Measurements from ENCODE around the gene ADCY1. TPM values are rescaled to one million over a fixed set of nuclear protein-coding genes. Genes with fewer than 3 reads are reported as not detected.

ADCY1 gene
- total and polyA plus RNA-seq, 7 experiments from 2014 or later = 0.01 to 5.1 (median 0.01) TPM; not detected in 4

DNA sequence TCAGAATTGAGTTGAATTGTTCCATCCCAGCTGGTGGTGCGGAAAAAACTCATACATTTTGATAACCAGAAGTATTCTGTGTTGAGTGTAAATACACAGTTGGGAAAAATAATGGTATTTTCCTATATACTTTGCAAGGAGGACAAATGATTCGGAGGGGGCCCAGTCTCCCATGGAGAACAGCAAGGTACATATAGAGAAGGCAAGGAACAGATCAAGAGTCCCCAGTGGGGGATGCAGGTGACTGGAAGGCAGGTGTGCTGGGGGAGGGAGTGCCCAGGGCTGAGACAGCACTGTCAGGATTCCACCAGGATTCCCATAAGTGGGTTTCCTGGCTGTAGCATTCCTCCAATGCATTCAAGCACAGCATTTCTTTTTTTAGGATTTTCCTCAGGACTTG is 10.8 kb upstream of the ADCY1 start:
- intact Hi-C loops (cut with micrococcal nuclease) = no loop called here
- Mint-ChIP-seq H3K4me1 (no peaks in the 10 kb centered on the region), H3K9me3 (peaks cover 2 to 29% (median 7%) of the 10 kb centered on the region in 11 donors), H3K27ac (no peak overlapping the region), H3K27me3 (peaks cover 0 to 29% (median 11%) of the 10 kb centered on the region in 5 donors), H3K4me3 (no peak overlapping the region), H3K36me3 (peaks cover 0 to 5% (median 0%) of the 10 kb centered on the region in 5 donors)
- H3K9me3 ChIP-seq (ENCODE audit: control insufficient read depth in 2 of 3, low read length in 3 of 3) = no peaks in the 10 kb centered on the region
- H3K27me3 ChIP-seq (ENCODE audit: control insufficient read depth in 2 of 2, insufficient read depth in 2 of 2, low read length in 2 of 2) = no peaks in the 10 kb centered on the region
- ChIA-PET POLR2A (no interaction called here), CTCF (no interaction called here)
- no peaks in the 10 kb centered on the region for H3K4me1 ChIP-seq (ENCODE audit: control insufficient read depth in 2 of 2, insufficient read depth in 2 of 2, low read length in 2 of 2)
- ATAC-seq (no peak), DNase-seq (no peak)
- H3K27ac ChIP-seq (ENCODE audit: low read depth, low read length) = no peak overlapping the region
- no peak overlapping the region for H3K4me3 ChIP-seq (ENCODE audit: low read length)
- H3K36me3 ChIP-seq (ENCODE audit: control insufficient read depth in 2 of 3, insufficient read depth in 3 of 3, low read length in 3 of 3) = no peaks in the 10 kb centered on the region

DNA sequence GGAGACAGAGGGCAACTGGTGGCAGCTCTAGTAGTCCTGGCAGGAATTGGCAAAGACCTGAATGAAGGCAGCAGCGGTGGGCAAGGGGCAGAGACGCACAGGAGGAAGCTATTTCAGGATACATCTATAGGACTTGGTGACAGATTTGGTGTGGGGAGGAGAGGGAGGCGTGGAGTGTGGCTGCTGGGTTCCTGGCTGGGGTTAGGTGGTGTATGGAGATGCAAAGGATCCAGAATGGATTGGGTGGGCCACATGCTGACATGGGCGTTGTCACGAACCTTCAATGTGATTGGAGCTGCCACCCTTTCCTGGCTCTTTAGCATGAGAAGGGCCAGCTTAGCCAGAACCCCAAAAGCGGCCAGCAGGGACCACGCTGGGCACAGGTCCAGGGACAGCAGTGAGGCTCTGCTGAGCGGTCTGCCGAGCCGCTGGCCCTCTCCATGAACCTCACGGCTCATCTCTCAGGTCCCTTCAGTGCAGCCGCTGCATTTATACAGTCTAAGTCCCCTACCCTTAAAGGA is 10.2 kb upstream of the ADCY1 start:
- Mint-ChIP-seq H3K27me3 (peaks cover 0 to 29% (median 11%) of the 10 kb centered on the region in 5 donors), H3K27ac (no peak overlapping the region), H3K4me1 (no peaks in the 10 kb centered on the region), H3K9me3 (peaks cover 2 to 24% (median 7%) of the 10 kb centered on the region in 11 donors), H3K4me3 (no peak overlapping the region), H3K36me3 (peaks cover 0 to 5% (median 0%) of the 10 kb centered on the region in 5 donors)
- Histone ChIP-seq H3K36me3 (ENCODE audit: control insufficient read depth in 2 of 3, insufficient read depth in 3 of 3, low read length in 3 of 3) (no peaks in the 10 kb centered on the region), H3K27me3 (ENCODE audit: control insufficient read depth in 2 of 2, insufficient read depth in 2 of 2, low read length in 2 of 2) (no peaks in the 10 kb centered on the region), H3K4me3 (ENCODE audit: low read length) (no peak overlapping the region), H3K4me1 (ENCODE audit: control insufficient read depth in 2 of 2, insufficient read depth in 2 of 2, low read length in 2 of 2) (no peaks in the 10 kb centered on the region), H3K9me3 (ENCODE audit: control insufficient read depth in 2 of 3, low read length in 3 of 3) (no peaks in the 10 kb centered on the region), H3K27ac (ENCODE audit: low read depth, low read length) (no peak overlapping the region)
- no peak for DNase-seq
- ChIA-PET POLR2A (no interaction called here), CTCF (no interaction called here)
- no peak for ATAC-seq
- intact Hi-C loops (cut with micrococcal nuclease) = no loop called here

DNA sequence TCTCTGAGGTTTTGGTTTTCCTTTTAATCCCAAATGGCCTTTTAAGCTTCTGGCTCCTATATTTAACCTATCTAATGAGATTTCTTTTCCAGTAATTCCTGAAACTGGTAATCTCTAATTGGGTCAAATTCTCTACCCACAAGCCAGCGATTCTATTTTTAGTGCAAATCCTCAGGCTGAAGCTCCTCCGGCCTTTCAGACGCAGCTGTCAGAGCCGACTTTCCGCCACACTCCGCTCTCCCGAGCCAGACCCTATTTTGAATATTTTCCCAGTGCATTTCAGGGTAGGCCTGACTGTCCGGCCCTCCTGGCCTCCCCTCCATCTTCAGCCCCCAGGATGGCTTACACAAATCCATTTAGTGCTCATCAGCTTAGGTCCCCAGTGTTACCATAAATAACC is 9.7 kb upstream of the ADCY1 start:
- H3K4me1 ChIP-seq (ENCODE audit: control insufficient read depth in 2 of 2, insufficient read depth in 2 of 2, low read length in 2 of 2) = no peaks in the 10 kb centered on the region
- no peaks in the 10 kb centered on the region for H3K27me3 ChIP-seq (ENCODE audit: control insufficient read depth in 2 of 2, insufficient read depth in 2 of 2, low read length in 2 of 2)
- CTCF ChIA-PET = no interaction called here
- H3K9me3 ChIP-seq (ENCODE audit: control insufficient read depth in 2 of 3, low read length in 3 of 3) = no peaks in the 10 kb centered on the region
- Mint-ChIP-seq H3K9me3 (peaks cover 2 to 19% (median 6%) of the 10 kb centered on the region in 11 donors), H3K4me3 (no peak overlapping the region), H3K27me3 (peaks cover 0 to 29% (median 11%) of the 10 kb centered on the region in 5 donors), H3K36me3 (peaks cover 0 to 5% (median 0%) of the 10 kb centered on the region in 5 donors), H3K4me1 (no peaks in the 10 kb centered on the region), H3K27ac (no peak overlapping the region)
- ATAC-seq (no peak), DNase-seq (no peak)
- POLR2A ChIA-PET = no interaction called here
- H3K36me3 ChIP-seq (ENCODE audit: control insufficient read depth in 2 of 3, insufficient read depth in 3 of 3, low read length in 3 of 3) = no peaks in the 10 kb centered on the region
- H3K27ac ChIP-seq (ENCODE audit: low read depth, low read length) = no peak overlapping the region
- intact Hi-C loops (cut with micrococcal nuclease) = no loop called here
- H3K4me3 ChIP-seq (ENCODE audit: low read length) = no peak overlapping the region

DNA sequence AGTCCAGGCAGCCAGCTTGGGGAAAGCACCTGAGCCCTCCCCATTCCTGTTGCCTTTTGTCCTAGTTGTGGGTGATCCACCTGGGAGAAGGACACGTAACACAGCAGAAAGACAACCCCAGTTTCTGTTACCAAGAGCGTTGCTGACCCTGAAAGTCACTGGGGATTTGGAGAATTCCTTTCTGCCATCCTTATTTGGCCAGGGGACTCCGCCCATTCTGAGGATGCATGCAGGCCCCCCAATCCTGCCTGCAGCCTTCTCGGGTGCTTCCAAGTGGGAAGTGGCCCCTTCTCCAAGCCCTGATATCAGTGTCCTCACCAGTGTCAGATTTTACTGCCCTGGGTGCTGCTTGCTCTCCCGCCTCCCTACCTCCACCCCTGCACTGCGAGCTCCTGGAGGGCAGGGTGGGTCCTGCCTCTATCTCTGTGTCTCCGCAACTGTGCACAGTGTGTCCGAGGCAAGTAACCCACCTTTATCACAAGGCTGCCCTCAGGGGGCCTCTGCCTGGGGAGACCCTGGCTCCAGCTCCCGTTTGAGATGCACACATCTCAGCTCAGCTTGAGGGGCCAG is 9.2 kb upstream of the ADCY1 start:
- DNase-seq = no peak
- H3K27ac Mint-ChIP-seq = no peak overlapping the region
- Histone ChIP-seq H3K27ac (ENCODE audit: low read depth, low read length) (no peak overlapping the region), H3K9me3 (ENCODE audit: control insufficient read depth in 2 of 3, low read length in 3 of 3) (no peaks in the 10 kb centered on the region), H3K27me3 (ENCODE audit: control insufficient read depth in 2 of 2, insufficient read depth in 2 of 2, low read length in 2 of 2) (no peaks in the 10 kb centered on the region), H3K4me3 (ENCODE audit: low read length) (no peak overlapping the region), H3K36me3 (ENCODE audit: control insufficient read depth in 2 of 3, insufficient read depth in 3 of 3, low read length in 3 of 3) (no peaks in the 10 kb centered on the region), H3K4me1 (ENCODE audit: control insufficient read depth in 2 of 2, insufficient read depth in 2 of 2, low read length in 2 of 2) (no peaks in the 10 kb centered on the region)
- ChIA-PET POLR2A (no interaction called here), CTCF (no interaction called here)
- intact Hi-C loops (cut with micrococcal nuclease) = no loop called here
- no peak for ATAC-seq
- H3K27me3 Mint-ChIP-seq = peaks cover 0 to 31% (median 11%) of the 10 kb centered on the region in 5 donors
- peaks cover 1 to 15% (median 3%) of the 10 kb centered on the region in 11 donors for H3K9me3 Mint-ChIP-seq
- peaks cover 0 to 3% (median 0%) of the 10 kb centered on the region in 5 donors for H3K36me3 Mint-ChIP-seq
- H3K4me3 Mint-ChIP-seq = no peak overlapping the region
- no peaks in the 10 kb centered on the region for H3K4me1 Mint-ChIP-seq

DNA sequence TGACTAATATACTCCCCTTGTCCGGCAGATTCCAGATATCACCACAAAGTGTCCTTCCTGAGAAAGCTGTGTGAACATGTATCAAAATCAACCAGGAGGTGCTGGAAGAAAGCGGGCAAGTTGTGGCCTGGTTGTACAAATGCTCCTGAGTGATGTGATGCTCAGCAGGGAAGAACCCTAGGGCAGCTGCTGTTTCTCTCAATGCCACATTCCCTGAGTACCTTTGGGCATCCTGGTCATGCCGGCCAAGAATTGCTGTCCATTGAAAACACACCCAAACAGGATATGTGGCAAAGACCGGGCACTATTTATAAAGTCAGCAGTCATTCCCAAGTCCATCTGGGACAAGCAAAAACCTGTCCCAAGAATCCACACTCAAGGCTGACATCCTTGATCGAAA is 7.8 kb upstream of the ADCY1 start:
- intact Hi-C loops (cut with micrococcal nuclease) = no loop called here
- Mint-ChIP-seq H3K27ac (no peak overlapping the region), H3K4me1 (no peaks in the 10 kb centered on the region), H3K27me3 (peaks cover 4 to 30% (median 14%) of the 10 kb centered on the region in 5 donors), H3K36me3 (no peaks in the 10 kb centered on the region), H3K9me3 (peaks cover 0 to 3% (median 0%) of the 10 kb centered on the region in 11 donors), H3K4me3 (no peak overlapping the region)
- POLR2A ChIA-PET = no interaction called here
- ATAC-seq (no peak), DNase-seq (no peak)
- CTCF ChIA-PET = no interaction called here
- Histone ChIP-seq H3K36me3 (ENCODE audit: control insufficient read depth in 2 of 3, insufficient read depth in 3 of 3, low read length in 3 of 3) (no peaks in the 10 kb centered on the region), H3K4me3 (ENCODE audit: low read length) (no peak overlapping the region), H3K27me3 (ENCODE audit: control insufficient read depth in 2 of 2, insufficient read depth in 2 of 2, low read length in 2 of 2) (no peaks in the 10 kb centered on the region), H3K4me1 (ENCODE audit: control insufficient read depth in 2 of 2, insufficient read depth in 2 of 2, low read length in 2 of 2) (no peaks in the 10 kb centered on the region), H3K27ac (ENCODE audit: low read depth, low read length) (no peak overlapping the region), H3K9me3 (ENCODE audit: control insufficient read depth in 2 of 3, low read length in 3 of 3) (no peaks in the 10 kb centered on the region)

DNA sequence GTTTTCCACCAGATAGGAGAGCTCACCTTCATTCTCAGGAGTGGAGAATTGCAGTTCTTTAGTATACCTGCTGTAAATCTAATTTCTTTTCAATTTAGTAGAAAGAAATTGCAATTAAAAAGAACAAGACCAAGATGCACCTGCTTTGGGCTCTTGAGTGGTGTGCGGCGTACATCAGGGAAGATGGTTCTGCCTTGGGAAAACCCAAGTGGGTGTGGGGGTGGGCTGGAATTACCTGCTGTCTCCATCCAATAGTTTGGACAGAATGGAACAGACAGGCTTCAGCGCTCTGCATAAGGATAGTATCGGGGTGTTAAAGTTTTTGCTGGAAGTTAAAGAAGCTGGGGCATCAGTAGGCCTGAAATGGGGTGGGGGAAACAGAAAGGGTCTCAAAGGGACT is 7.2 kb upstream of the ADCY1 start:
- intact Hi-C loops (cut with micrococcal nuclease) = no loop called here
- Histone ChIP-seq H3K27me3 (ENCODE audit: control insufficient read depth in 2 of 2, insufficient read depth in 2 of 2, low read length in 2 of 2) (no peaks in the 10 kb centered on the region), H3K4me1 (ENCODE audit: control insufficient read depth in 2 of 2, insufficient read depth in 2 of 2, low read length in 2 of 2) (no peaks in the 10 kb centered on the region), H3K9me3 (ENCODE audit: control insufficient read depth in 2 of 3, low read length in 3 of 3) (no peaks in the 10 kb centered on the region), H3K4me3 (ENCODE audit: low read length) (no peak overlapping the region), H3K36me3 (ENCODE audit: control insufficient read depth in 2 of 3, insufficient read depth in 3 of 3, low read length in 3 of 3) (no peaks in the 10 kb centered on the region), H3K27ac (ENCODE audit: low read depth, low read length) (no peak overlapping the region)
- Mint-ChIP-seq H3K4me1 (no peaks in the 10 kb centered on the region), H3K27ac (no peak overlapping the region), H3K36me3 (no peaks in the 10 kb centered on the region), H3K27me3 (peaks cover 10 to 34% (median 15%) of the 10 kb centered on the region in 5 donors), H3K9me3 (peaks cover 0 to 3% (median 0%) of the 10 kb centered on the region in 11 donors), H3K4me3 (no peak overlapping the region)
- no peak for ATAC-seq
- CTCF ChIA-PET = no interaction called here
- DNase-seq = no peak
- POLR2A ChIA-PET = no interaction called here

DNA sequence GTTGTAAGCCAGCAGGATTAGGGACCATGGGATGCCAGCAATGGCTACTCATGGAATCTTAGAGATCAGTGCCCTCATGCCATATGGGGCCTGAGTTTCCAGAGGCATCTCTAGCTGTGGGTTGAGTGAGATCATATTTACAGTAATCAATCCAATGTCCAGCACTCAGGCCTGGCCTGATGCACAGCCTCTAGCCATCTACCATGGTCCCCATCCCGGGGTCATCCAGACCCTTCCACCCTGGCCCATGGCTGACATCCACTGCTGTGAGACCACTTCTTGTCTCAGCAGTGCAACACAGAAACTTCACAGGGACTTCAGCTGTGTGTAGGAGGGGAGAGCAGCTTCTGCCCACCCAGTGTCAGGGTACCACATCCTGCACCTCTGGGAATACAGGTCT is 6.5 kb upstream of the ADCY1 start:
- Mint-ChIP-seq H3K27ac (no peak overlapping the region), H3K4me1 (no peaks in the 10 kb centered on the region), H3K4me3 (no peak overlapping the region), H3K36me3 (no peaks in the 10 kb centered on the region), H3K9me3 (peaks cover 0 to 3% (median 0%) of the 10 kb centered on the region in 11 donors), H3K27me3 (peaks cover 17 to 40% (median 22%) of the 10 kb centered on the region in 5 donors)
- Histone ChIP-seq H3K9me3 (ENCODE audit: control insufficient read depth in 2 of 3, low read length in 3 of 3) (no peaks in the 10 kb centered on the region), H3K36me3 (ENCODE audit: control insufficient read depth in 2 of 3, insufficient read depth in 3 of 3, low read length in 3 of 3) (no peaks in the 10 kb centered on the region), H3K4me1 (ENCODE audit: control insufficient read depth in 2 of 2, insufficient read depth in 2 of 2, low read length in 2 of 2) (no peaks in the 10 kb centered on the region), H3K4me3 (ENCODE audit: low read length) (no peak overlapping the region), H3K27me3 (ENCODE audit: control insufficient read depth in 2 of 2, insufficient read depth in 2 of 2, low read length in 2 of 2) (no peaks in the 10 kb centered on the region), H3K27ac (ENCODE audit: low read depth, low read length) (no peak overlapping the region)
- intact Hi-C loops (cut with micrococcal nuclease) = no loop called here
- POLR2A ChIA-PET = no interaction called here
- DNase-seq (no peak), ATAC-seq (no peak)
- CTCF ChIA-PET = no interaction called here
